ENCODE results near the gene SLC16A13.
"Not testable (repeated sequence)": the region's sequence is repeated elsewhere in the genome, so short reads cannot be mapped to it uniquely, and the experiment has no call there.

Gene SLC16A13

GRCh38 chr17:7035591-7036368, at the start of gene SLC16A13:
Gene SLC16A13 (plus strand): TSS chr17:7036015. CDS start chr17:7036383, 368 bp downstream.
- peak; percentile 83 for DNase-seq

GRCh38 chr17:6986676-6987075, 49.1 kb upstream of the SLC16A13 start:
- no peak for DNase-seq

- no peak for DNase-seq
These were observed 46.0 kb upstream of the SLC16A13 start for GRCh38 chr17:6989779-6990178.

DNA sequence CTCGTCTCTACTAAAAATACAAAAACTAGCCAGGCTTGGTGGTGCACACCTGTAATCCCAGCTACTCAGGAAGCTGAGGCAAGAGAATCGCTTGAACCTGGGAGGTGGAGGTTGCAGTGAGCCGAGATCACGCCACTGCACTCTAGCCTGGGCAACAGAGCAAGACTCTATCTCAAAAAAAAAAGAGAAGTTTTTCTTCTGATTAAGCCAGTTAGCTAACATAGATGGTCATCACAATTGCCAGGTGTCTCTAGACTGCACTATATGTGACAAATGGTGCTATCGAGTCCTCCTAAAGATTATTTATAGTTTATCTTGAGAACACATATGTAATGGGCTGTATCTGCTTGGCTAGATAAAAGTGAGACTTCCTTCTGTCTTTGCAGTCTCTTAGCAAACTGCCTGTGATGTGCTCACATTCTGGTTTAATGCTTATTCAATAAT, 42.2 kb upstream of the SLC16A13 start:
- DNase-seq: not testable (repeated sequence)

GRCh38 chr17:6994118-6994598, 41.7 kb upstream of the SLC16A13 start:
- no peak for DNase-seq

GRCh38 chr17:6994666-6995256, 41.1 kb upstream of the SLC16A13 start:
- no peak for DNase-seq

DNA sequence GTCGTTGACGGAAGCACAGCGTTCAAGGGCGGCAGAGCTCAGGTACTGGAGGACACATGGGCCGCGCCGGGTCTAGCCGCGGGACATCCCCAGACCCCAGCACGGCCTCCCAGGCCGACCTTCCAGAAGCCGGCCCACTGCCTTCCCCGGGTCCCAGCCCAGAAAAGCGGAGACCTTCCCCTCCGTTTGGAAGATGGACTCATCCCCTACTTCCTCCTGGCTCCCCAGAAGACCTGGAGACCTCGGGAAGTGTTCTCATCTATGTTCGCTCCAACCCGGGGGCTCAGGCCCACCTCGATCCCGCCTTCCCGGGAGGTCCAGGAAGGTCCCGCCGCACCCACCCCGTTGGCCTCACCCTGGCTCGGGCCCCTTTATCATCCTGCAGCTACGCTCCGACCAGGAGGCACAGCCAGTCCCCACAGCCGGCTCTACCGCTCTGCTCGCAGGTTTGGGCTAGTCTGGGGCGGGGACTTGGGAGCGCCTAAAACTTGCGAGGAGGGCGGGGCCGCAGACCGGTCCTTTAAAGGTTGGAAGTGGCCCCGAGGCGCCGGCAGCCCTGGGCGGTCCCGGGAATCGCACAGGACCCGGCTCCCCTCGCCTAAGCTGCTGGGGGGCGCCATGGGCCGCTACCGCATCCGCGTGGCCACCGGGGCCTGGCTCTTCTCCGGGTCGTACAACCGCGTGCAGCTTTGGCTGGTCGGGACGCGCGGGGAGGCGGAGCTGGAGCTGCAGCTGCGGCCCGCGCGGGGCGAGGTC, 40.1 kb upstream of the SLC16A13 start, which contains the start of gene ALOX12:
TSS of gene ALOX12 (plus strand) at position 550 of the 756 bp plus-strand sequence. CDS start at position 619, 69 bp downstream.
- no peak for DNase-seq

DNA sequence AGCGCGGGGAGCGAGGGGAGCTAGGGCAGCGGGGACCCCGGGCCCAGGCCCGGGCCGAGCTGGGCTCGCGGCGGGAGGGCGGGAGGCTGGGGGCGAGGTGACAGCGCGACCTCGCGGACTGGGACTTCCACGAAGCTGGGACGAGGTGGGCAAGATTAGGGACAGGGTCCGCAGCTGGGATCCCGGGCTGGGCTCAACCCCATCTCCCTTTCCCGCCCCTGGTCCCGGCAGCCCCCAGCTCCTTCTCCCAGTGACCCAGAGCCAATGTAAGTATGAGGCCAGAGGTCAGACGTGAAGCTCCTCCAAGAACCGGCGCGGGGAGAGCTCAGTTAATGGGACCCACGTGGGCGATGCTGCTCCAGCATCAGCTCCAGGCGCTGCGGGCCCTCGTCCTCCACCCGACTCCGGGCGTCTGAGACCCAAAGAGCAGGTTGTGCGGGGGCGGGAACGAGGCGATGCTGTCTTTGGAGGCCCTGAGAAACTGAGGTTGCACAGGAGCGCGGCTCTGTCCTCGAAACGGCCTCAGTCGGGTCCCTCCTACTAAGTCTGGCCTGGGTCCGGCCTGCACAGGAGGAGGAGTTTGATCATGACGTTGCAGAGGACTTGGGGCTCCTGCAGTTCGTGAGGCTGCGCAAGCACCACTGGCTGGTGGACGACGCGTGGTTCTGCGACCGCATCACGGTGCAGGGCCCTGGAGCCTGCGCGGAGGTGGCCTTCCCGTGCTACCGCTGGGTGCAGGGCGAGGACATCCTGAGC, 39.4 kb upstream of the SLC16A13 start:
- no peak for DNase-seq

DNA sequence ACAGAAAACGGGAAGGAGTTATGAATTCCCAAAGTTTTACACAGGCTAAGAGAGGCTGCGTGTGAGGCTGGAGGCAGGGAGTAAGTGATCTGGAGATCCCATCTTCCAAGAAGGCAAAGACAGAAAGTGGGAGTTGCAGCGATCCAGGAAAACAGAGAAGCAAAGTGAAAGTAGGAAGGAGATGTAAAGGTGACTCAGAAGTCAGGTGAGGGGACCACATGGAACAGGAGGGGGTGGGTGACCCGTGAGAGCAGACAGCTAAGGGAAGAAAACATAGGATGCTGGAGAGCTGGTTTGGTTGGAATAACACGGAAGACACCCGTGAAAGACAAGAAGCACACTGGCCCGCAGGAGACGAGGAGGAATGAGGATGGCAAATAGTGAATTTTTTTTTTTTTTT, 38.6 kb upstream of the SLC16A13 start:
- DNase-seq: no peak

DNA sequence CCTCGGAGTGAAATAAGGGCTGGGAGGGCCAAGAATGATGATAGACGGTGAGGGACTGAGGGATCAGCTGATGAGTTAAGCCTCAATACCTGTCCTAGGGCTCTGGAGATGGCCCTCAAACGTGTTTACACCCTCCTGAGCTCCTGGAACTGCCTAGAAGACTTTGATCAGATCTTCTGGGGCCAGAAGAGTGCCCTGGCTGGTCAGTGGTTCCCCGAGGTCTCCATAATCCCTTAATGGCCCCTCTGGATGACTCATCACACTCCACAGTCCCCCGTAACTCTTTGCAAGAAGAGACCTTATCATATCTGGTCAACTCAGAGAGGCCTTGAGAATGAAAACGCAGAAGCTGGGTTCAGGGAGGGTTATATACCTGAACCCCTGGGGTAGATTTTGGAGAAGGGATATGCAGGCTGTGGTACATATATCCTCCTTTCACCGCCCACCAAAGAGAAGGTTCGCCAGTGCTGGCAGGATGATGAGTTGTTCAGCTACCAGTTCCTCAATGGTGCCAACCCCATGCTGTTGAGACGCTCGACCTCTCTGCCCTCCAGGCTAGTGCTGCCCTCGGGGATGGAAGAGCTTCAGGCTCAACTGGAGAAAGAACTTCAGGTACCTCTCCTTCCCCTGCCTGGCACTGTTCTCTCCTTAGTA, 36.8 kb upstream of the SLC16A13 start:
- no peak for DNase-seq

- DNase-seq: no peak
These were observed 34.4 kb upstream of the SLC16A13 start for GRCh38 chr17:7001318-7001961.

- no peak for DNase-seq
These were observed 33.3 kb upstream of the SLC16A13 start for GRCh38 chr17:7002288-7003047.

GRCh38 chr17:7003745-7004144, 32.1 kb upstream of the SLC16A13 start:
- DNase-seq: no peak

GRCh38 chr17:7004398-7005253, 31.2 kb upstream of the SLC16A13 start:
- DNase-seq: no peak

DNA sequence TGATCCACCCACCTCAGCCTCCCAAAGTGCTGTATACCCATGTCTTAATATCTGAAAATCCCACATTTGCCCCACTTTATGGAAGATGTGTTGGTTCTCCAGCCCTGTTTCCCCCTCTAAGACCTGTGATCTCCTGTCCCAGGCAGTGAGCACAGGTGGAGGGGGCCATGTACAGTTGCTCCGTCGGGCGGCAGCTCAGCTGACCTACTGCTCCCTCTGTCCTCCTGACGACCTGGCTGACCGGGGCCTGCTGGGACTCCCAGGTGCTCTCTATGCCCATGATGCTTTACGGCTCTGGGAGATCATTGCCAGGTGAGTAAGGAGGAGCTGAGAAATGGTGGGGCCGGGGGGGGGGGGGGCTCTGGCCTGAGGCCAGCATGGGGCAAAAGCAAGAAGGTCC, 30.1 kb upstream of the SLC16A13 start:
- no peak for DNase-seq

- DNase-seq: no peak
These were observed 28.7 kb upstream of the SLC16A13 start for GRCh38 chr17:7007143-7007542.

GRCh38 chr17:7010523-7010922, 25.3 kb upstream of the SLC16A13 start:
- no peak for DNase-seq

GRCh38 chr17:7011415-7011814, 24.4 kb upstream of the SLC16A13 start:
- DNase-seq: no peak

- DNase-seq: no peak
These were observed 23.9 kb upstream of the SLC16A13 start for GRCh38 chr17:7011942-7012254.
